Dendritic cell treated with granulocyte-macrophage colony-stimulating factor and Interleukin-4, amounts not matched to agents 40 ng/mL and 50 ng/mL, for 4 days (primary cell): ENCODE data around the gene XPNPEP2.
A peak's percentile ranks its signal among the peaks of the same experiment; 100 is the strongest.

ENCODE experiments used
- H3K27ac Mint-ChIP-seq: one replicate; pipeline ENCODE4 v1.8.0; 2022; ENCODE audit warnings: mild to moderate bottlenecking, mixed read lengths
- H3K27me3 Mint-ChIP-seq: one replicate; pipeline ENCODE4 v1.8.0; 2022; ENCODE audit warnings: mild to moderate bottlenecking, mixed read lengths
- H3K36me3 Mint-ChIP-seq: one replicate; pipeline ENCODE4 v1.8.0; 2022; ENCODE audit warnings: low read depth, mixed read lengths
- H3K4me1 Mint-ChIP-seq: one replicate; pipeline ENCODE4 v1.8.0; 2022; ENCODE audit warnings: low read depth, mixed read lengths
- H3K4me3 Mint-ChIP-seq: one replicate; pipeline ENCODE4 v1.8.0; 2022; ENCODE audit warnings: mild to moderate bottlenecking, moderate library complexity, mixed read lengths
- H3K9me3 Mint-ChIP-seq: one replicate; pipeline ENCODE4 v1.8.0; 2022; ENCODE audit warnings: mixed read lengths
- intact Hi-C: fragments of 100-400 bp; cut with micrococcal nuclease; formaldehyde crosslinking; loops from one replicate; pipeline ENCODE4 v1.15.0; 2022

Gene XPNPEP2

DNA sequence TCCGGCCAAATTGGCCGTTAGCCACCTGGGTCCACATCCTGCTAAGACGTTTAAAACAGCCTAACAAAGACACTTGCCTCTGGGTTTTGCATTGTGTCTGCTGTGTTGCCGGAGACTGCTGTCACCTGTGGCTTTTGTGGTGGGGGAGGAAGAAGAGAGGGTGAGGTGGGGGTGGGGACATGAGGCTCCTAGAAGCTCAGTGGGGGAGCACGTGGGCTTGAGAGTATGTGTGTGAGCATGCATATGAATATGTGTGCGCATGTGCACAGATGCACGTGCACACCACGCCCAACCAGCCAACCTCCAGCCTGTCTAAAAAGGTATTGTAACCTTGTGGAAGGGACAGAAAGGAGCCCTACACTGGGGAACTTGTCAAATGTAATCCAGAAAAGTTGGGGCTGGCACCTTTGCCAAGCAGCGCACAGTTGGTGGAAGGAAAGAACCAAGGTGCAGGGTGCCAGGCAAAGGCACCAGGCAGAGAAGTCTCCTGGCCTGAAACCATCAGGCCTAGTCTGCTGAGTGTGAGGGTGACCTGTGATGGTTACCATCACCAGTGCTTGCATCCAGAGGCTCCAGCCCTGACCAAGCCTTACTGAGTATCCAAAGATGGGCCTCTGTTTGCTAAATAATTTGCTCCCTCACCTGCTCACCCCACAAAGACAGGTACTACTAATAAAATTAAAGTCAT is 30.8 kb downstream of the XPNPEP2 start:
- Mint-ChIP-seq H3K27me3 (no peaks in the 10 kb centered on the region), H3K9me3 (no peaks in the 10 kb centered on the region), H3K36me3 (no peaks in the 10 kb centered on the region), H3K4me1 (peaks cover 37% of the 10 kb centered on the region), H3K27ac (peak overlapping the region; percentile 67), H3K4me3 (no peak overlapping the region)
- intact Hi-C loops: no loop called here

DNA sequence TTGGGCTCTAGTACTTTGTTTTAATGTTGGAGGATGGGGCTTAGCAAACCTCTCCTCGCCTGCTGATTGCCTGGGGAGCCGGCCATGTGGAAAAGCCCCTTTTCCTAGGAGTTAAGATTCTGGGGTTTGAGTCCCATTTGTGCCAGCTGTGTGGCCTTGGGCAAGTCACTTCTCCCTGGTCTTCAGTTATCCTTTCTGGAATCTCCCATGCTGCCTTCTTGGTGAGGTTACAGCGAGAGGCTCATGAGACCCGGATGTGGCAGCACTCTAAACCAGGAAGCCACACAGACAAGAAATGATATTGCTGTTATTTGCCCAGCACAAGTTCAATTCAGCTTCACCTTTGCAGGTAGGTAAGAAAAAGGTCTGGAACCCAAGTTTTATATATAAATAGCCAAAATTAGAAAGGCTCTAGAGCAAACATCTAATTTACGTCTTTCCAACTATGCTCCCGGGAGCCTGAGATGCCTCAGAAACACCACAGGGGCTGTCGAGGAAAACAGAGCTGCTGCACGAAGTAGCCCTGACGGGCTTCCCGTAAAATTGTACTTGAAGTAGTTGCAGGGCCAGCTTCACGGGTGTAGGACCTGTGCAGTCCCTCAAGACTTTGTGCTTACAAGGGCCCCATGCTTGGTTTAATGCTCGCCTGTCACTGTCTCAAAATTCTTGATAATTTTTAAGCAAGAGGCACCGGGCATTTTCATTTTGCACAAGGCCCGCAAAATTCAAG is 32.7 kb downstream of the XPNPEP2 start:
- H3K36me3 Mint-ChIP-seq: no peaks in the 10 kb centered on the region
- H3K27me3 Mint-ChIP-seq: no peaks in the 10 kb centered on the region
- H3K4me1 Mint-ChIP-seq: peaks cover 47% of the 10 kb centered on the region
- no peak overlapping the region for H3K4me3 Mint-ChIP-seq
- intact Hi-C loops: no loop called here
- H3K9me3 Mint-ChIP-seq: no peaks in the 10 kb centered on the region
- H3K27ac Mint-ChIP-seq: peak overlapping the region; percentile 96

DNA sequence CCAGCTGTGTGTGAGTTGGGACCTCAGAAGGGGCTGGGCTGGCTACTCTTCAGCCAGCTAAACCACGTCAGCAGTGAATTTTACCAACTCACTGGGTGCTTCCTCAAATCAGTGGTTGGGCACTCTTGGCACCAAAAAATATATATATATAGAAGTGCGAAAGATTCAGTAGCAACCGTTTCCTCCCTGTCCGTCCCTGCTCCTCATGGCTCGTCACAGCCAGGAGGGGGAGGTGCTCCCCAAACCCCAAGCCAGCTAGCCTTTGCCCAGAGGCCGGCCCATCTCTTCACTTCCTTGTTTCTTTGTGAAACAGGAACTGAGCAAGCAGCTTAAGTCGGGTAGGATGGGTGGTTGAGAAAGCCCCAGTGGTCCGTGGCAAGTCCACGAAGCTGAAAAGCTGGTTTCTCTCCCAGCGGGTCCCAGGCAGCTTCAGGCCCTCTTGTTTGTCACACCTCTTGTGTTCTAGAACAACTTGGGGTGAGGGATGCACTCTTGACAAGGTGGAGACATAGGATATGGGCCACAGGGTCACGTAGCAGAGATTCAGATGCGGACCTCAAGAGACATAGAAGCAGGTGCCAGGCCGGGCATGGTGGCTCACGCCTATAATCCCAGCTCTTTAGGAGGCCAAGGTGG is 34.1 kb downstream of the XPNPEP2 start:
- Mint-ChIP-seq H3K4me3 (peak overlapping the region; percentile 57), H3K9me3 (no peaks in the 10 kb centered on the region), H3K27ac (peak overlapping the region; percentile 96), H3K4me1 (peaks cover 54% of the 10 kb centered on the region), H3K36me3 (no peaks in the 10 kb centered on the region), H3K27me3 (no peaks in the 10 kb centered on the region)
- intact Hi-C loops: loop anchor here (1.0 to 2.0 kb wide), 2 partner anchors 8 to 14 kb away; no protein-coding TSS in a partner anchor

DNA sequence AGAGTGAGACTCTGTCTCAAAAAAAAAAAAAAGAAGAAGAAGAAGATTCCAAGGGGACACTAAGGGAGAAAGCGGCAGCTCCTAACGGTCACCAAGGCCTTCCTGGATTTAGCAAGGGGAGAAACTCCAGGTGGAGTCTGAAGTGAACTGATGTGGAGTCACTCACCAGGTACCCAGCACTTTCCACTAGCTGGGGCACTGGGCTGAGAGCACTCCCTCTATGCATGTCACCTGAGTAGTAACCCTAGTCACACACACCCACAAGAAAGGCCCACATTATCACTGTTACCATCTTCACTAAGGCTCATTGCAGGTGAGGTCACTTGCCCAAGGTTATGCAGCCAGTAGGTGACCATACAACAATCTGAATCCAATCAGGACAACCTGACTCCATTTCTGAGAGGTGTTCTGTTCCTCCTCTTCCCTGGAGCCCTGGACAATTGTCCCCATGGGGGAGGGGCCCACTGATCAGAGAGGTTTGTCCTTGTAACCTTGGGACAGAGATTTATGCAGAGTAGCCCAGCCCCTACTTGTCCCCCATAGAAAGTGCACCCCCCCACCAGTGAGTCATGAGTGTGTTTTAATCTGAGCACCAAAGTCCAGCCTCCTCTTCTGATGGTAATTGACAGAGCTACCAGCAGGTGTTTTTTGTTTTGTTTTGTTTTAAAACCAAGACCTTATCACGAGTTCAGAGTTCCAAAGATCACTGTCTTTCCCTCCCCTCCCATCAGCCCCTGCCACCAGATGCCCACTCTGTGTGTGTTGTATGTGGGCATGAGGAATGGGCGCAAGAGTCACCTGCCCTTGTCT is 35.1 kb downstream of the XPNPEP2 start:
- H3K9me3 Mint-ChIP-seq: no peaks in the 10 kb centered on the region
- H3K27me3 Mint-ChIP-seq: no peaks in the 10 kb centered on the region
- H3K27ac Mint-ChIP-seq: peak overlapping the region; percentile 96
- peak overlapping the region; percentile 57 for H3K4me3 Mint-ChIP-seq
- H3K36me3 Mint-ChIP-seq: no peaks in the 10 kb centered on the region
- H3K4me1 Mint-ChIP-seq: peaks cover 55% of the 10 kb centered on the region
- intact Hi-C loops: loop anchor here (1.0 to 2.0 kb wide), 2 partner anchors 7 to 15 kb away; no protein-coding TSS in a partner anchor

DNA sequence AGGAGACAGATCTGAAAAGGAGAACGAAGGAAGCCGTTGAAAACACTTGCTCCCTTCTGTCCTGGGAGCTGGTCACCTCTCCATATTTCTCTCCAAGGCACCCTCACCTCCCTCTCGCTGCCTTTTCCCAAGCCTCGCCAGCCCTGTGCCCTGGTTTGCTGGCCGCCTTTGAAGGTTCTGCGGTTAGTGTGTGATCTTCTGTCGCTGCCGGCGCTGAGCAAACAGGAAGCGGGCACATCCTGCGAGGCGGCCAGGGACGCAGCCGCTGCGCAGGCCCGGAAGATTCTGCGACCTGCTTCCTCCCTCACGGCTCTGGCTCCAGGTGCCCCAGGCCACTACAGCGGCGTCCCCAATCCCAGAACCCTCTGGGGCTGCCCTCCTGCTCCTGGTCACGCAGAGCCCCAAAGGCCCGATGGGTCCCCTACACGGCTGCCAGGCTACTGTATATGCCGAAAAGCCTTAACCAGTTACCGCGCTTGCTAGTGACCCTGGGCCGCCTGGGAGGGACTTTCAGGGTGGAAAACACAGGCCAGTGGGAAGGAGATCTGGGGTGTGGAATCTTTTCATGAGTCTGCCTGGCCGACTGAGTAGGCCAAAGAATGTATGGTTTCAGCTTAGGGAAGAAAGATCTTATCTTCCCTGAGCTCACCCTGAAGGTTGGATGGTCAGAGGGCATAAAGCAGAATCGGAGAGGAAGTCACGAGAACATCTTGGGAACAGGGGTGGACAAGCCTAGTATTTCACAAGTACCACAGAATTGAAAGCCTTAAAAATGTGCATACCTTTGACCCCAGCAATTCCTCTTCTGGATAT is 38.6 kb downstream of the XPNPEP2 start:
- H3K27ac Mint-ChIP-seq: peak overlapping the region; percentile 94
- H3K4me3 Mint-ChIP-seq: peak overlapping the region; percentile 73
- peaks cover 60% of the 10 kb centered on the region for H3K4me1 Mint-ChIP-seq
- intact Hi-C loops: no loop called here
- H3K9me3 Mint-ChIP-seq: no peaks in the 10 kb centered on the region
- H3K36me3 Mint-ChIP-seq: peaks cover 24% of the 10 kb centered on the region
- no peaks in the 10 kb centered on the region for H3K27me3 Mint-ChIP-seq

DNA sequence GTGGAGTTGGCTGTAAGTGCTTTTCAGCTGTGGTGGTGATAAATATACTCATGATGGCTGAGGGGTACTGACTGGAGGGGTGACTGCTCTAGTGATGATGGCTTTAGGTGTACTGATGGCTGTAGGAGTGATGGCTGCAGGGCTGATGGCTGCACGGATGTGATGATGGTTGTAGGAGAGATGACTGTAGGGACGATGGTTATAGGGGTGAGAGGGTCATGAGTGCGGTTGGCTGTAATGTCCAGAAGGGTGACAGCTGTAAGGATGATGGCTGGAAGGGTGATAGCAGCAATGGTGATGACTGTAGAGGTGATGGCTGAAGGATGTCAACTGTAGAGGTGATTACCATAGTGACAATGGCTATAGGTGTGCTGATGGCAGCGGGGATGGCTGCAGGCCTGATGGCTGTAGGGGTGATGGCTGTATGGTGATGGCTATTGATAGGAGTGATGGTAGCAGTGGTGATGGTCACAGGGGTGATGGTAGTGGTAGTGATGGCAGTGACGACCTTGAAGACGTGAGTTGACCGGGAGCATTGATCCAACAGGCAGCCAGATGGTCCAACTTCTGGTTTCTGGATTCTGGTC is 40.4 kb downstream of the XPNPEP2 start:
- intact Hi-C loops: no loop called here
- Mint-ChIP-seq H3K27me3 (no peaks in the 10 kb centered on the region), H3K9me3 (no peaks in the 10 kb centered on the region), H3K27ac (peak overlapping the region; percentile 96), H3K36me3 (peaks cover 42% of the 10 kb centered on the region), H3K4me3 (peak overlapping the region; percentile 96), H3K4me1 (peaks cover 61% of the 10 kb centered on the region)

DNA sequence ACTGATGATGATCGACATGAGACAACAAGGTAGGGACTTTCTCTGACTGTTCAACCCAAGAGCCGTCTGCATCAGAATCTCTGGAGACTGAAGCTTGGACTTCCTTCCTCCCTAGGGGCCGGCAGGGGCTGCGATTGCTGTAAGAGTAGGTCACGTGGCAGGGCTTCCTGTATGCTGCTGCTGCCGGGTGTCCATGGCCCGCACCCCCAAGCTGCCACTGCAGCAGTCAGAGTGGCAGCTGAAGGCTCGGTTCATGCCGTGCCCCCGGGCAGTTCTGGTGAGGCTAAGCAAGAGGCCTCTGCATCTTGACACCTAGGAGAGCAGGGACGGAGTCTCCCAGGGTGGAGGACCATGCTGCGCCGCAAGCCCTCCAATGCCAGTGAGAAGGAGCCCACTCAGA is 41.0 kb downstream of the XPNPEP2 start, which contains the start of gene SASH3:
SASH3 (plus strand) TSS at position 203 of the 400 bp plus-strand sequence; CDS start at position 352, 149 bp downstream.
- Mint-ChIP-seq H3K9me3 (no peaks in the 10 kb centered on the region), H3K27ac (peak within 1 kb of the TSS; percentile 96), H3K4me1 (peaks cover 55% of the 10 kb centered on the region), H3K36me3 (peaks cover 45% of the 10 kb centered on the region), H3K27me3 (no peaks in the 10 kb centered on the region), H3K4me3 (peak within 1 kb of the TSS; percentile 96)
- intact Hi-C loops: loop anchor here (2.0 to 10.0 kb wide), 3 partner anchors 21 to 45 kb away; partner anchors contain the start of gene XPNPEP2

DNA sequence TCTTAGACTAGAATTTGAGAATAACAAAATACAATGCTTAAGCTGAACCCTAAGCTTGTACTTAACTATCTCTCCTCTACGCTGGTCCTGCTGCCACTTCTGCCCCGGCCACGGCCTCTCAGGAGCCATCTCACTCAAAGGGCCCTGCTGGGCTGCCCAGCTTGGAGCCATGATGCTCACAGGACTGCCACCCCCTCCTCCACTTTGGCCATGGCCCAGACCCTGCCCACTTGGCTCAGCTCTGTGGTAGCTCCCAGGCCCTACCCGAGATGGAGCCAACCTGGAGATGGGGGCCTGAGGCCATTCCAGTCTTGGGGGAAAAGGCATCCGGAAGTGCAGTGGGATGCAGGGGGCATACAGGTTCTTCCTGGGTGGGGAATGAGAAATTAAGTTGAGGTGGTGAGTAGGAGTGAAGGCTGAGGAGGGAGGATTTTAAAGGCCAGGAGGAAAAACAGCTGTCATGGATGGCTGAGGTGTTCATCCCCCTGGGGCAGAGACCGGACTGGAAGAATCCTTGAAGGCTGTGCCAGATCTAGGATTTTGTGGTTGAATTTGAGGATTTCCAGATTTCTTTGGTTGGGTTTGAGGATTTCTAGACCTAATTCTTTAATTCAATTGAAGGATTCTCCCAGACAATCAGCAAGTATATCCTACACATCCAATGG is 41.8 kb downstream of the XPNPEP2 start:
- intact Hi-C loops: loop anchor here (1.0 to 10.0 kb wide), 4 partner anchors 7 to 46 kb away; partner anchors contain the start of gene XPNPEP2
- peak overlapping the region; percentile 96 for H3K4me3 Mint-ChIP-seq
- peaks cover 51% of the 10 kb centered on the region for H3K36me3 Mint-ChIP-seq
- peaks cover 53% of the 10 kb centered on the region for H3K4me1 Mint-ChIP-seq
- peak overlapping the region; percentile 96 for H3K27ac Mint-ChIP-seq
- H3K27me3 Mint-ChIP-seq: no peaks in the 10 kb centered on the region
- no peaks in the 10 kb centered on the region for H3K9me3 Mint-ChIP-seq

DNA sequence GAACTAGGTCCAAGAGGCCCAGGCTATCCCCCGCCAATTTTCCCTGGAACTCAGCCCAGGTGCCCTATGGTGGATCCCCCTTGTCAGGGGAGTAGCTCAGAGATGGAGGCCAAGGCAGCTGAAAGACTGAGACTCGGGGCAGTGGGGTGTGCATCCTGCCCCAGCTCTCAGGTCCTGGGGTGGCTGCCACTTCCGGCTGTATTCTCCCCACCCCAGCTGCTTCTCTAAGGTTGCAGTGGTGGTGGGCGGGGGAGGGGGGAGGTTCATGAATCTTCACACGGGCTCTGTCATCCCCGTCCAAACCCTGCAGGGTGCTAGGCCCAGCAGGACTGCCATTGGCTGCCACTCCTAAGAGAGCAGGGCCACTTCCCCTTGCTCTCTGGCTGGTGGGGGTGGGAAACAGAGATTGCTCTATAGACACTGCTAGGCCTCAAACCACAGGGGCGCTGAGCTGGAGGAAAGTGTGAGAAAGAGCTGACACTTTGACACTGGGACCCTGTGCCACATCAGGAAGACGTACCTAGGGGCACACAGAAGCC is 42.4 kb downstream of the XPNPEP2 start:
- Mint-ChIP-seq H3K27ac (peak overlapping the region; percentile 96), H3K4me3 (peak overlapping the region; percentile 96), H3K27me3 (no peaks in the 10 kb centered on the region), H3K9me3 (no peaks in the 10 kb centered on the region), H3K4me1 (peaks cover 59% of the 10 kb centered on the region), H3K36me3 (peaks cover 58% of the 10 kb centered on the region)
- intact Hi-C loops: loop anchor here (1.0 to 10.0 kb wide), 4 partner anchors 8 to 46 kb away; partner anchors contain the start of gene XPNPEP2

DNA sequence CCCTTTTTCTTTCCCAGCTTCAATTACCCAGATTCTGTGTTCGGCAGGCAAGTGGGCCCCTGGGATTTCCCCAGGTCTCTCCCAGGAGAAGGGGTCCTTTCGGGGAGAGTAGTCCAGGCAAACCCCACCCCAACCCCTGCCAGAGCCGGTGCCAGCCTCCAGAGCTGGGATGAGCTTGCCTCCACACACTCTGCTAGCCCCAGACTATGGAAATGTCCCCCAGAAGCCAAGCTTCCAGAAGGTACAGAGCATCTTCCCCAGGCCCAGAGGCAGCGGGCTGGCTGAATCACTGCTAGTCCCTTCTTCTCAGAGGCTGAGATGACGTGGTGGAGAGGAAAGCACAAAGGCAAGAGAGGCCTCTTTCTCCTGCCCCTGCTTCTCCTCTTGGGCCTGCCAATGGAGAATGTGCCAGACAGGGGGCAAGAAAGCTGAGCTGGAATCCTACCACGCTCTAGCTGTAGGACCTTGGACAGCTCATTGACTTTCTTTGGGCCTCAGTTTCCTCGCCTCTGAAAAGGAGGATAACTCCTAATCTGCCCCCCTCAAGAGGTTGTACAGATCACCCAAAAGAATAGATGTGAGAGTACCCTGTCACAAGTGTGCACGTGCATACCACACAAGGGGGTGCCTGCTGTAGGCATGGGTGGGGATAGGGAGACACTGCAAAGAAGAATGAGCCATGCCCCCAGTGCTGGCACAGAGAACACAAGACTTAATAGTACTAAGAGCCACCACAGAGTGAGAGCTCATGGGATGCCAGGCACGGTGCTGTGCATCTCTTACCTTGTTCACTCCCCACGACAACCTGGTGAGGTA is 43.1 kb downstream of the XPNPEP2 start:
- Mint-ChIP-seq H3K27ac (peak overlapping the region; percentile 96), H3K4me1 (peaks cover 59% of the 10 kb centered on the region), H3K9me3 (no peaks in the 10 kb centered on the region), H3K36me3 (peaks cover 64% of the 10 kb centered on the region), H3K27me3 (no peaks in the 10 kb centered on the region), H3K4me3 (peak overlapping the region; percentile 96)
- intact Hi-C loops: loop anchor here (1.0 to 10.0 kb wide), 4 partner anchors 9 to 47 kb away; partner anchors contain the start of gene XPNPEP2

DNA sequence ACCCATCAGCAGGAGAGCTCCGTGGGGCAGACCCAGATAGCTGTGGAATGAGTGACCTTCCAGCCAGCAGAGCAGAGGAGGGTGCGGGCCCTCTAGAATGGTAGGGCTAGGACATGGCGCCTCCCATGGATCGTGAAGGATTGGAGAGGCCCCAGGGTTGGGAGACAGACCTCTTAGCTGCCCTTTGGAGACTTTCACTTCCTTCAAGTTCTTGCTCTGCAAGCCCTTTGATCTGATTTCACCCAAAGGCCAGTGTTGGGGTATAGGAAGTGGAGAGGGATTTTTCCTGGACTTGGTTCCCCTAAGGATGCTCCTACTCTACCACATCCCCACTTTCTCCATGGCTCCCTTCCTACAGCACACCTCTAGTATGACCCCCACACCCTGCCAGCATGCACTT is 43.9 kb downstream of the XPNPEP2 start:
- peak overlapping the region; percentile 96 for H3K27ac Mint-ChIP-seq
- peak overlapping the region; percentile 96 for H3K4me3 Mint-ChIP-seq
- no peaks in the 10 kb centered on the region for H3K27me3 Mint-ChIP-seq
- H3K9me3 Mint-ChIP-seq: no peaks in the 10 kb centered on the region
- H3K4me1 Mint-ChIP-seq: peaks cover 58% of the 10 kb centered on the region
- intact Hi-C loops: loop anchor here (5.0 to 10.0 kb wide), 2 partner anchors 40 to 48 kb away; partner anchors contain the start of gene XPNPEP2
- H3K36me3 Mint-ChIP-seq: peaks cover 73% of the 10 kb centered on the region
